CD14-positive monocyte (primary cell): ENCODE measurements around the gene SOCS1. TPM values are rescaled to one million over a fixed set of nuclear protein-coding genes. Genes with fewer than 3 reads are reported as not detected.

Source experiments
- DNase-seq, 3 donors: peaks; one replicate each; pipeline ENCODE4 v3.0.0-alpha.2; 2011 to 2022
- H2AFZ ChIP-seq: 2 replicates; pipeline ENCODE4 v1.6.0; 2012; ENCODE audit warnings: mild to moderate bottlenecking, low read depth, low read length, inconsistent platforms; ENCODE audit not compliant: insufficient read depth, poor library complexity, severe bottlenecking
- H3K27ac ChIP-seq, 2 donors: 1 replicate in 1 of 2; 2 replicates in 1 of 2; pipeline ENCODE4 v1.5.1; 2012 to 2013; ENCODE audit warnings: low read length in 2 of 2, control low read depth in 1 of 2, inconsistent platforms in 1 of 2, low read depth in 1 of 2, mild to moderate bottlenecking in 1 of 2
- H3K27me3 ChIP-seq, 2 donors: one replicate each; pipeline versions ENCODE4 v1.6.0 to v1.6.1; 2011 to 2013; ENCODE audit warnings: low read length in 2 of 2; ENCODE audit not compliant: control insufficient read depth in 2 of 2, insufficient read depth in 2 of 2
- H3K36me3 ChIP-seq, 2 donors: replicated peaks in 1 of 2; 1 replicate in 1 of 2; 2 replicates in 1 of 2; pipeline versions ENCODE4 v1.5.1 to v1.6.1; 2012 to 2013; ENCODE audit warnings: low read length in 2 of 2, control low read depth in 1 of 2, inconsistent platforms in 1 of 2, mild to moderate bottlenecking in 1 of 2; ENCODE audit not compliant: insufficient read depth in 2 of 2, control insufficient read depth in 1 of 2
- H3K4me1 ChIP-seq, 2 donors: 1 replicate in 1 of 2; 2 replicates in 1 of 2; pipeline versions ENCODE4 v1.5.1 to v1.6.1; 2012 to 2013; ENCODE audit warnings: low read length in 2 of 2, control low read depth in 1 of 2, inconsistent platforms in 1 of 2, mild to moderate bottlenecking in 1 of 2, moderate library complexity in 1 of 2; ENCODE audit not compliant: insufficient read depth in 2 of 2, control insufficient read depth in 1 of 2
- H3K4me2 ChIP-seq: replicated peaks from 2 replicates; pipeline ENCODE3; 2012; ENCODE audit warnings: low read length, moderate library complexity, mild to moderate bottlenecking; ENCODE audit not compliant: poor library complexity, severe bottlenecking; ENCODE audit errors: extremely low read depth
- H3K4me3 ChIP-seq, 3 experiments: fragments of 200-600 bp in 1 of 3; sonication (generic) in 1 of 3; replicated peaks in 1 of 3; 1 replicate in 2 of 3; 2 replicates in 1 of 3; pipeline ENCODE4 v1.5.1; 2011 to 2013; ENCODE audit warnings: low read length in 3 of 3, mild to moderate bottlenecking in 3 of 3, control low read depth in 2 of 3, low read depth in 2 of 3, inconsistent platforms in 1 of 3, moderate library complexity in 1 of 3
- H3K79me2 ChIP-seq: 2 replicates; pipeline ENCODE4 v1.6.0; 2012; ENCODE audit warnings: mild to moderate bottlenecking, control low read depth, inconsistent platforms, low read length, moderate library complexity; ENCODE audit not compliant: insufficient read depth
- H3K9ac ChIP-seq: 2 replicates; pipeline ENCODE4 v1.6.0; 2017; ENCODE audit warnings: low read length, mild to moderate bottlenecking; ENCODE audit not compliant: insufficient read depth, poor library complexity, severe bottlenecking
- H3K9me3 ChIP-seq, 2 donors: replicated peaks in 1 of 2; 1 replicate in 1 of 2; 2 replicates in 1 of 2; pipeline versions ENCODE4 v1.5.1 to v1.6.1; 2012 to 2013; ENCODE audit warnings: low read length in 2 of 2, control low read depth in 1 of 2; ENCODE audit not compliant: control insufficient read depth in 1 of 2, insufficient read depth in 1 of 2
- H4K20me1 ChIP-seq: 2 replicates; pipeline ENCODE4 v1.6.0; 2012; ENCODE audit warnings: mild to moderate bottlenecking, low read length, control low read depth, moderate library complexity; ENCODE audit not compliant: insufficient read depth
- H3K27ac Mint-ChIP-seq, 7 donors: one replicate each; pipeline ENCODE4 v1.8.0; 2020; ENCODE audit warnings: mild to moderate bottlenecking in 7 of 7, mixed read lengths in 7 of 7, moderate library complexity in 6 of 7, inconsistent platforms in 2 of 7
- H3K27me3 Mint-ChIP-seq, 3 donors: one replicate each; pipeline ENCODE4 v1.8.0; 2021 to 2022; ENCODE audit warnings: low read depth in 3 of 3, mild to moderate bottlenecking in 3 of 3, mixed read lengths in 3 of 3, moderate library complexity in 3 of 3, inconsistent platforms in 1 of 3
- H3K36me3 Mint-ChIP-seq, 2 donors: one replicate each; pipeline ENCODE4 v1.8.0; 2020; ENCODE audit warnings: mixed read lengths in 2 of 2, inconsistent platforms in 1 of 2, mild to moderate bottlenecking in 1 of 2
- H3K4me1 Mint-ChIP-seq: one replicate; pipeline ENCODE4 v1.8.0; 2020; ENCODE audit warnings: mild to moderate bottlenecking, mixed read lengths
- H3K4me3 Mint-ChIP-seq, 2 donors: one replicate each; pipeline ENCODE4 v1.8.0; 2020; ENCODE audit warnings: mild to moderate bottlenecking in 2 of 2, mixed read lengths in 2 of 2, moderate library complexity in 1 of 2
- H3K9me3 Mint-ChIP-seq, 7 donors: one replicate each; pipeline ENCODE4 v1.8.0; 2020 to 2022; ENCODE audit warnings: mixed read lengths in 7 of 7, mild to moderate bottlenecking in 6 of 7, moderate library complexity in 6 of 7, inconsistent platforms in 2 of 7
- WGBS: methylation state at CpG from one replicate; pipeline ENCODE4 v1.1.5; 2013; ENCODE audit warnings: missing lambda C conversion rate; ENCODE audit not compliant: insufficient coverage; 5-methylcytosine and 5-hydroxymethylcytosine counted together
- intact Hi-C, 2 donors: fragments of 100-400 bp; cut with micrococcal nuclease; formaldehyde crosslinking; loops; one replicate each; pipeline versions ENCODE4 v1.15.0 to v1.15.1; 2023
- polyA plus RNA-seq, 3 donors: library from polyadenylated mRNA; depleted of rRNA in 1 of 3; unstranded in 2 of 3; stranded (reverse) in 1 of 3; fragments of 300-500 nt in 2 of 3; fragments of >200 nt in 1 of 3; fragmentation: Illumina TruSeq in 2 of 3; gene quantifications; 1 replicate in 2 of 3; 2 replicates in 1 of 3; pipeline ENCODE4 v1.2.3, GENCODE V29; 2012 to 2021
- TF ChIP-seq, protein P1 (sequence below): fragments of 200-600 bp; IDR thresholded peaks from one replicate; pipeline ENCODE4 v1.8.0; 2022; ENCODE audit warnings: antibody characterized with exemption, mild to moderate bottlenecking

The SOCS1 gene
- polyA plus RNA-seq, 3 donors = 0.13 to 2.3 (median 0.35) TPM

DNA sequence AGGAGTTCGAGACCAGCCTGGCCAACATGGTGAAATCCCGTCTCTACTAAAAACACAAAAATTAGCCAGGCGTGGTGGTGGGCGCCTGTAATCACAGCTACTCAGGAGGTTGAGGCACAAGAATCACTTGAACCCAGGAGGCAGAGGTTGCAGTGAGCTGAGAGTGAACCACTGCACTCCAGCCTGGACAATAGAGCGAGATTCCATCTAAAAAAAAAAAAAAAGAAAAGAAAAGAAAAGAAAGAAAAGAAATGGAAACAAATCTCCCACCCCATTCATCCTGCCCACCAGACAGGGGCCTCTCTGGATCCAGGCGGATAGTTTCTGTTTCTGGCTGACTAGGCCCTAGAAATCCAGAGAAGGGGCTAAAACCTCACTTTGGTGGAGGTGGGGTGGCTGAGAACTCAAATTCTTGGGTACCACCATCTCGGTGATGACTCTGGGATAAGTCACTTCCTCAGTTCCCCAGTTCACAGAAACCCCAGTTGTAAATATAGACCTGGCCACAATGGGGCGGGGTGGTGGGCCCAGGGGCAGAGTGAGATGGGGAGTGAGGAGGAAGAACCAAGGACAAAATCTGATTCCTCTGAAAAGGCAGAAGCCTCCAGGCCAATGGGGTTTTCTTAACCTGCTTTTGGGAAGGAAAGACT lies 22.2 kb downstream of the SOCS1 start:
- peaks cover 44% of the 10 kb centered on the region for H3K4me1 Mint-ChIP-seq

More for the DNA sequence above, 22.2 kb downstream of the SOCS1 start:
- no peaks in the 10 kb centered on the region for H4K20me1 ChIP-seq
- H2AFZ ChIP-seq = no peak overlapping the region
- H3K36me3 ChIP-seq = no peaks in the 10 kb centered on the region
- H3K4me1 ChIP-seq = peaks cover 40 to 44% of the 10 kb centered on the region in 2 donors
- H3K4me2 ChIP-seq = no peak overlapping the region
- no peak overlapping the region for H3K27ac ChIP-seq
- no peak overlapping the region for H3K9ac ChIP-seq
- H3K9me3 ChIP-seq = no peaks in the 10 kb centered on the region
- peak in 2 of 3 donors; percentile 32 to 60 for DNase-seq
- Mint-ChIP-seq H3K9me3 (peaks cover 0 to 3% (median 0%) of the 10 kb centered on the region in 7 donors), H3K27me3 (peaks cover 4 to 12% (median 5%) of the 10 kb centered on the region in 3 donors), H3K36me3 (no peaks in the 10 kb centered on the region), H3K27ac (peak overlapping the region in 1 of 7 donors; percentile 62), H3K4me3 (peak overlapping the region in 1 of 2 donors; percentile 35)
- no peaks in the 10 kb centered on the region for H3K79me2 ChIP-seq
- WGBS = 0% methylated on average over 1 of the region's 8 CpGs
- H3K27me3 ChIP-seq = no peaks in the 10 kb centered on the region
- intact Hi-C loops = loop anchor here in 1 of 2 donors (5.0 kb wide), 1 partner anchor 548 kb away; no protein-coding TSS in a partner anchor
- no peak overlapping the region for H3K4me3 ChIP-seq
- TF ChIP-seq, protein P1, sequence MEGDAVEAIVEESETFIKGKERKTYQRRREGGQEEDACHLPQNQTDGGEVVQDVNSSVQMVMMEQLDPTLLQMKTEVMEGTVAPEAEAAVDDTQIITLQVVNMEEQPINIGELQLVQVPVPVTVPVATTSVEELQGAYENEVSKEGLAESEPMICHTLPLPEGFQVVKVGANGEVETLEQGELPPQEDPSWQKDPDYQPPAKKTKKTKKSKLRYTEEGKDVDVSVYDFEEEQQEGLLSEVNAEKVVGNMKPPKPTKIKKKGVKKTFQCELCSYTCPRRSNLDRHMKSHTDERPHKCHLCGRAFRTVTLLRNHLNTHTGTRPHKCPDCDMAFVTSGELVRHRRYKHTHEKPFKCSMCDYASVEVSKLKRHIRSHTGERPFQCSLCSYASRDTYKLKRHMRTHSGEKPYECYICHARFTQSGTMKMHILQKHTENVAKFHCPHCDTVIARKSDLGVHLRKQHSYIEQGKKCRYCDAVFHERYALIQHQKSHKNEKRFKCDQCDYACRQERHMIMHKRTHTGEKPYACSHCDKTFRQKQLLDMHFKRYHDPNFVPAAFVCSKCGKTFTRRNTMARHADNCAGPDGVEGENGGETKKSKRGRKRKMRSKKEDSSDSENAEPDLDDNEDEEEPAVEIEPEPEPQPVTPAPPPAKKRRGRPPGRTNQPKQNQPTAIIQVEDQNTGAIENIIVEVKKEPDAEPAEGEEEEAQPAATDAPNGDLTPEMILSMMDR = no peak
